GM19240 (cell line): ENCODE measurements around the gene ASIC4.

Source experiments
- DNase-seq: peaks from one replicate; pipeline ENCODE4 v3.0.0; 2011; ENCODE audit warnings: low spot score; ENCODE audit not compliant: insufficient read length

Gene ASIC4

GRCh38 chr2:219533930-219534661, 19.8 kb downstream of the ASIC4 start:
- no peak for DNase-seq

GRCh38 chr2:219536425-219536824, 22.1 kb downstream of the ASIC4 start:
- DNase-seq, result no peak

GRCh38 chr2:219536967-219537366, 22.7 kb downstream of the ASIC4 start:
- no peak for DNase-seq

GRCh38 chr2:219537657-219538488, 23.6 kb downstream of the ASIC4 start:
- no peak for DNase-seq

GRCh38 chr2:219538504-219538951, 24.2 kb downstream of the ASIC4 start:
- no peak for DNase-seq

GRCh38 chr2:219538956-219539788, 24.9 kb downstream of the ASIC4 start:
- no peak for DNase-seq

- no peak for DNase-seq
These were observed 25.8 kb downstream of the ASIC4 start for GRCh38 chr2:219539926-219540678.

GRCh38 chr2:219540784-219541504, 26.7 kb downstream of the ASIC4 start:
- DNase-seq, result no peak

GRCh38 chr2:219541611-219542180, 27.4 kb downstream of the ASIC4 start:
- DNase-seq, result peak; percentile 95

- no peak for DNase-seq
These were observed 28.8 kb downstream of the ASIC4 start for GRCh38 chr2:219542931-219543595.

GRCh38 chr2:219543596-219544358, 29.5 kb downstream of the ASIC4 start, which contains the start of the genes CHPF and TMEM198:
TSS of gene CHPF (minus strand) at chr2:219543809. CDS start at chr2:219543538, 271 bp downstream.
TSS of gene TMEM198 (plus strand) at chr2:219544028. CDS start at chr2:219544728, 700 bp downstream.
- DNase-seq, result peak; percentile 98

GRCh38 chr2:219544567-219544966, 30.3 kb downstream of the ASIC4 start:
- DNase-seq, result no peak

GRCh38 chr2:219545295-219545942, 31.1 kb downstream of the ASIC4 start:
- no peak for DNase-seq

GRCh38 chr2:219545943-219546352, 31.7 kb downstream of the ASIC4 start:
- DNase-seq, result no peak

- no peak for DNase-seq
These were observed 33.3 kb downstream of the ASIC4 start for GRCh38 chr2:219547621-219548020.

- no peak for DNase-seq
These were observed 34.7 kb downstream of the ASIC4 start for GRCh38 chr2:219548990-219549389.

GRCh38 chr2:219549619-219550018, 35.3 kb downstream of the ASIC4 start:
- DNase-seq, result no peak
